Medulla oblongata (tissue), 1 donor: ENCODE results near the gene KCND3.
"Not testable (repeated sequence)": the region's sequence is repeated elsewhere in the genome, so short reads cannot be mapped to it uniquely, and the experiment has no call there.

Experiments used
- DNase-seq: peaks from one replicate; pipeline ENCODE4 v3.0.0-alpha.2; 2015; ENCODE audit errors: extremely low spot score

The KCND3 gene

GRCh38 chr1:111814305-111814628 lies 175.2 kb downstream of the KCND3 start:
- no peak for DNase-seq

- DNase-seq = no peak
Measured at GRCh38 chr1:111813440-111814304, 175.8 kb downstream of the KCND3 start.

- no peak for DNase-seq
Measured at GRCh38 chr1:111812306-111812705, 177.2 kb downstream of the KCND3 start.

- no peak for DNase-seq
Measured at GRCh38 chr1:111811891-111812290, 177.6 kb downstream of the KCND3 start.

- DNase-seq = no peak
Measured at GRCh38 chr1:111805251-111805650, 184.2 kb downstream of the KCND3 start.

- DNase-seq = no peak
Measured at GRCh38 chr1:111804776-111805175, 184.7 kb downstream of the KCND3 start.

GRCh38 chr1:111803951-111804350 lies 185.5 kb downstream of the KCND3 start:
- no peak for DNase-seq

- DNase-seq = no peak
Measured at GRCh38 chr1:111802984-111803383, 186.5 kb downstream of the KCND3 start.

GRCh38 chr1:111802110-111802509 lies 187.4 kb downstream of the KCND3 start:
- DNase-seq = no peak

GRCh38 chr1:111801071-111801850 lies 188.2 kb downstream of the KCND3 start:
- DNase-seq = no peak

- DNase-seq = not testable (repeated sequence)
Measured at GRCh38 chr1:111799722-111800121, 189.7 kb downstream of the KCND3 start.

- DNase-seq = no peak
Measured at GRCh38 chr1:111798580-111798979, 190.9 kb downstream of the KCND3 start.

- no peak for DNase-seq
Measured at GRCh38 chr1:111795401-111795800, 194.1 kb downstream of the KCND3 start.

- DNase-seq = no peak
Measured at GRCh38 chr1:111793923-111794322, 195.5 kb downstream of the KCND3 start.

- no peak for DNase-seq
Measured at GRCh38 chr1:111792249-111792648, 197.2 kb downstream of the KCND3 start.

GRCh38 chr1:111791776-111792175 lies 197.7 kb downstream of the KCND3 start:
- no peak for DNase-seq

GRCh38 chr1:111789666-111790316 lies 199.7 kb downstream of the KCND3 start:
- DNase-seq = peak; percentile 19

GRCh38 chr1:111789142-111789541 lies 200.3 kb downstream of the KCND3 start:
- DNase-seq = no peak

GRCh38 chr1:111786669-111787207 lies 202.7 kb downstream of the KCND3 start:
- DNase-seq = no peak

- DNase-seq = no peak
Measured at GRCh38 chr1:111784273-111784901, 205.1 kb downstream of the KCND3 start.

- DNase-seq = no peak
Measured at GRCh38 chr1:111779546-111779945, 209.9 kb downstream of the KCND3 start.

GRCh38 chr1:111778541-111779051 lies 210.9 kb downstream of the KCND3 start:
- no peak for DNase-seq
